ENCODE results near the gene COL28A1.

GRCh38 chr7:7405461-7405860 is 130.2 kb downstream of the COL28A1 start:
- no peak for TF ChIP-seq CTCF (IDR thresholded peaks at IDR 0.05)
- no peak for TF ChIP-seq POLR2A (IDR thresholded peaks at IDR 0.05)

All from adrenal gland (tissue), 5 donors.